ENCODE measurements around the gene DBF4.
A peak's percentile ranks its signal among the peaks of the same experiment; 100 is the strongest.
"Not testable (repeated sequence)": the region's sequence is repeated elsewhere in the genome, so short reads cannot be mapped to it uniquely, and the experiment has no call there.

Gene DBF4, protein sequence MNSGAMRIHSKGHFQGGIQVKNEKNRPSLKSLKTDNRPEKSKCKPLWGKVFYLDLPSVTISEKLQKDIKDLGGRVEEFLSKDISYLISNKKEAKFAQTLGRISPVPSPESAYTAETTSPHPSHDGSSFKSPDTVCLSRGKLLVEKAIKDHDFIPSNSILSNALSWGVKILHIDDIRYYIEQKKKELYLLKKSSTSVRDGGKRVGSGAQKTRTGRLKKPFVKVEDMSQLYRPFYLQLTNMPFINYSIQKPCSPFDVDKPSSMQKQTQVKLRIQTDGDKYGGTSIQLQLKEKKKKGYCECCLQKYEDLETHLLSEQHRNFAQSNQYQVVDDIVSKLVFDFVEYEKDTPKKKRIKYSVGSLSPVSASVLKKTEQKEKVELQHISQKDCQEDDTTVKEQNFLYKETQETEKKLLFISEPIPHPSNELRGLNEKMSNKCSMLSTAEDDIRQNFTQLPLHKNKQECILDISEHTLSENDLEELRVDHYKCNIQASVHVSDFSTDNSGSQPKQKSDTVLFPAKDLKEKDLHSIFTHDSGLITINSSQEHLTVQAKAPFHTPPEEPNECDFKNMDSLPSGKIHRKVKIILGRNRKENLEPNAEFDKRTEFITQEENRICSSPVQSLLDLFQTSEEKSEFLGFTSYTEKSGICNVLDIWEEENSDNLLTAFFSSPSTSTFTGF

DNA sequence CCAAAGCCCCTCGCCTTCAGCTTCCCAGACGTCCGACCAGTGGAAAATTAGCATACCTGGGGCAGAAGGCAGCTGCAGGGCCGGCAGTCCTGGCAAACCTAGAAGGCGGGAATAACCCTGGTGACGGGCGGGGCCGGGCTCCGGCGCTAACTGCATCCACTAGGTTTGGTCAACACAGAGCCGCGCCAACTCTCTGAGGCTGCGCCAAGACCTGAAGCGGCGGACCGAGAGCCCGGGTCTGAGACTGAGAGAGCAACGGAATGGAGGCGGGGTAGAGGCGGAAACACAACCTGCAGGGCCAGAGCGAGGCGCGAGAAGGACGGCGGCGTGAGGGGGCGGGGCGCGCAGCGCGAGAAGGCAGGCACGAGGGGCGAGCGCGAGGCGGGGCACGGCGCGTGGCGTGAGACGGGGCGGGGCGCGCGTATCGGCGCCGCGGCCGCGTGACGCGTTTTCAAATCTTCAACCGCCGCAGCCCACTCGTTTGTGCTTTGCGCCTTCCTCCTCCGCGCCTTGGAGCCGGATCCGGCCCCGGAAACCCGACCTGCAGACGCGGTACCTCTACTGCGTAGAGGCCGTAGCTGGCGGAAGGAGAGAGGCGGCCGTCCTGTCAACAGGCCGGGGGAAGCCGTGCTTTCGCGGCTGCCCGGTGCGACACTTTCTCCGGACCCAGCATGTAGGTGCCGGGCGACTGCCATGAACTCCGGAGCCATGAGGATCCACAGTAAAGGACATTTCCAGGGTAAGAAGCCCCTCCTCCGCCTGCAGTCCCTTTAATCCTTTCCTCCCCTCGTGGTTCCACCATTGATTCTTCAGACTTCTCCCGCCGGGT lies at the start of gene DBF4, which contains the start of gene SLC25A40:
Gene DBF4 (plus strand): TSS at position 454 of the 829 bp plus-strand sequence. CDS start 240 bp downstream, at position 694.
Gene SLC25A40 (minus strand): TSS at position 321 of the 829 bp plus-strand sequence. CDS start 17,633 bp downstream, outside the sequence.
- DNase-seq = peak; percentile 96

- not testable (repeated sequence) for DNase-seq
Observed at GRCh38 chr7:87828383-87828782, 47.9 kb upstream of the DBF4 start.

GRCh38 chr7:87831097-87831496 lies 45.2 kb upstream of the DBF4 start:
- DNase-seq = no peak

DNA sequence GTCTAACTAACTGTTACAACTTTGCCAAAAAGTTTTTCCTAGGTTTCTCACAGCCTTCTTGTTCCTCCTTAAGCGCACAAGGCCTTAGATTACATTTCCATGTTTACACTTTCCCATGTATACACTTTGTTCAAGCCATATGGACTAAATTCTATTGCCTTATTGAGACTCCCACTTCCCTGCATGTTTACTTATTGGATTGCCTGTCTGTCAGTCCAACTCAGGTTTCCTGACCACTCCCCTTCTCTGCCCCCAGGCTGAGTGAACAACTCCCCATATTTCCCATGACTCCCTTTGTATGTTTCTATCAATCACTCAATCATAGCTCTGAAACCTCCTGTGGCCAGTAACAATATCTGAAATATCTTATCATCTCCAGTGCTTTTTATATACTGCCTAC lies 43.2 kb upstream of the DBF4 start:
- peak; percentile 14 for DNase-seq

- DNase-seq = no peak
Observed at GRCh38 chr7:87837597-87837996, 38.7 kb upstream of the DBF4 start.

GRCh38 chr7:87850836-87851593 lies 25.3 kb upstream of the DBF4 start:
- DNase-seq = no peak

- DNase-seq = no peak
Observed at GRCh38 chr7:87852306-87852705, 24.0 kb upstream of the DBF4 start.

GRCh38 chr7:87853237-87853864 lies 22.9 kb upstream of the DBF4 start:
- DNase-seq = no peak

- DNase-seq = no peak
Observed at GRCh38 chr7:87858417-87859100, 17.7 kb upstream of the DBF4 start.

GRCh38 chr7:87866089-87866488 lies 10.2 kb upstream of the DBF4 start:
- DNase-seq = no peak

- DNase-seq = not testable (repeated sequence)
Observed at GRCh38 chr7:87866533-87866932, 9.8 kb upstream of the DBF4 start.

DNA sequence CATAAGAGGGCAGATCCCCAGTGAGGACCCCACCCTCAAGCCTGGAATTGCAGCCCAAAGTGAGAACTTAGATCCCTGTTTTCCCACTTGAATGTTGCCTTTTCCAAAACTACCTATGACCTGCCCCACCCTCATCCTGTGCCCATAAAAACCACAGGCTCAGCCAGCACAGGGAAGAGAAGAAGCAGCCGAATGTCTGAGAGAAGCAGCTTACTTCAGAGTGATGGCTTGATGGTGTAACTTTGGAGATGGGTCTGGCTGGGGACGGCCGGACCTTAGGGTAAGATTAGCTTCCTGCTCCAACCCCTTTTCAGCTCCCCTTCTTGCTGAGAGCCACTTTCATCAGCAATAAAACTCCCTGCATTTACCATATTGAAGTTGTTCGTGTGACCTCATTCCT lies 5.8 kb upstream of the DBF4 start:
- no peak for DNase-seq

DNA sequence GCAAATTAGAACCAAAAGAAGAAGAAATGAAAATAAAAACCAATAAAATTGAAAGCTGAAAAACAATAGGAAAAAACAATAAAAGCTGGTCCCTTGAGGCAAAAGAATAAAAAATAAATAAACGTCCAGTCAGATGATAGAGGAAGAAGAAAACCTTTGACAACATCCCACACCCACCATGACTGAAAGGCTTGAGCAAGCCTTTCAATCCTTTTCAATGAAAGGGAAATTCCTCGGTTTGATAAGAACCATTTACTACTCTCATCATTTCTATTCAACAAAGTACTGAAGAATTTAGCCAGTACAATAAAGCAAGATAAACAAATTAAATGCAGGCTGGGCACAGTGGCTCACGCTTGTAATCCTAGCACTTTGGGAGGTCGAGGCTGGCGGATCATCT lies 3.9 kb upstream of the DBF4 start:
- DNase-seq = no peak

GRCh38 chr7:87873328-87873727 lies 3.0 kb upstream of the DBF4 start:
- DNase-seq = not testable (repeated sequence)

- DNase-seq = no peak
Observed at GRCh38 chr7:87874066-87874465, 2.2 kb upstream of the DBF4 start.

DNA sequence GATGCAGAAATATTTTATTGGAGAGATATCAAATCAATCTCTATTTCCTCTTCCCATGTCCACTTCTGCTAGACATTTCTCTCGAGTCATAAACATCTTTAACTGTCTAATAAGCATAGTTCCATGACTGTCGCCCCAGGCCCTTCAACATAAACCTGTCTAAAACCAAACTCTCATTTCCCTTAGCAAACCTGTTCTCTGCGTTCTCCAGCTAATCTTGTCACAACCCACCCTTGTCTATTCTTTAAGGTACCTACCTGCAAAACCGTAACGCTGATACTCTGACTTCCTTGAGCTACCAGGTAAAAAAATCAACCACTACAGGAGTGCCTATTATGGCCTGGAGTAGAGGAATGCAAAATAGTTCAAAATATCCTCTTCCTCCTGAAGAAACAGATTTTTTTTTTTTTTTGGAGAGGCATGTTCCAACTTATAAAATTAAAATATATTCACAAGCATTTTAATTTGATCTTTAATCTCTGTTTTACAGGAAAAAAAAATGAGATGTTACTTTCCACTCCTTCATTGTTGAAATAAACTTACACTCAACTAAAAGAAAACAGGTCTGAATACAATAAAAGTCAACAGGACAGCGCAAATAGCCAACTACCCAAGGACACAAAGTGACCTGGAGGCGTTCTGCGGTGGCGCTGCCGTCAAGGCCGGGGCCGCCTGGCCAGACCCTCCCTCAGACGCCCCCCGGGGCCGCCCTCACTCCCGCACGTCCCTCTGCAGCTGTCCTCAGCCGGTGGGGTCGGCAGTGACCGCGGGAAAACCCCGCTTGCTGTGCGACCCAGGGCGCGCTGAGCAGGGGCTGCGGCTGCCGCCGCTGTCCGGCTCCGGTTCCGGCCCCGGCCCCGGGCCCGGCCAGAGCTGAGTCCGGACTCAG lies 898 bp upstream of the DBF4 start:
- peak; percentile 24 for DNase-seq

- peak; percentile 74 for DNase-seq
Observed at GRCh38 chr7:87876869-87877234, 559 bp downstream of the DBF4 start.

GRCh38 chr7:87877366-87878040 lies 1.2 kb downstream of the DBF4 start:
- DNase-seq = no peak

GRCh38 chr7:87878208-87878735 lies 2.0 kb downstream of the DBF4 start:
- DNase-seq = no peak
